AG04449 (cell line): ENCODE results near the gene SHC3.

Experiments
- CTCF ChIA-PET: fragments of 350-600 bp; formaldehyde crosslinking; extraction: SDS; loops from one replicate; lab custom pipeline; 2021; ENCODE audit warnings: antibody characterized with exemption; lab: Yijun Ruan, JAX
- POLR2A ChIA-PET: fragments of 400-600, 350-600 bp; formaldehyde crosslinking; extraction: SDS; loops from one replicate; lab custom pipeline; 2020; ENCODE audit warnings: antibody characterized with exemption, inconsistent platforms; lab: Yijun Ruan, JAX
- DNase-seq: peaks from one replicate; pipeline ENCODE4 v3.0.0-alpha.2; 2010; ENCODE audit warnings: low read depth, low spot score
- H3K4me3 ChIP-seq: 2 replicates; pipeline ENCODE4 v1.5.1; 2011; ENCODE audit warnings: low read depth, mild to moderate bottlenecking, control low read depth, low read length
- CTCF ChIP-seq: IDR thresholded peaks from one replicate; pipeline ENCODE4 v1.5.1; 2011; ENCODE audit warnings: mild to moderate bottlenecking, moderate library complexity, low read length, control low read depth, inconsistent platforms; ENCODE audit not compliant: insufficient read depth; ENCODE audit errors: missing control alignments

Gene SHC3

GRCh38 chr9:89179895-89180734, 1.5 kb upstream of the SHC3 start:
- TF ChIP-seq CTCF: no peak
- ChIA-PET POLR2A (interaction anchor here (0.5 to 1.0 kb wide), 2 partner anchors 27 to 181 kb away, joined by 3 read pairs; no protein-coding TSS in a partner anchor), CTCF (interaction anchor here (1.4 kb wide), 1 partner anchor 99 kb away, joined by 6 read pairs; no protein-coding TSS in a partner anchor)
- peak overlapping the region; percentile 53 for H3K4me3 ChIP-seq
- peak; percentile 67 for DNase-seq

GRCh38 chr9:89179540-89179894, 899 bp upstream of the SHC3 start:
- ChIA-PET CTCF (interaction anchor here (1.4 kb wide), 1 partner anchor 99 kb away, joined by 6 read pairs; no protein-coding TSS in a partner anchor), POLR2A (no interaction called here)
- peak overlapping the region; percentile 53 for H3K4me3 ChIP-seq
- no peak for TF ChIP-seq CTCF
- DNase-seq: peak; percentile 2

GRCh38 chr9:89178830-89179539, 367 bp upstream of the SHC3 start:
- ChIA-PET POLR2A (no interaction called here), CTCF (interaction anchor here (1.4 kb wide), 1 partner anchor 100 kb away, joined by 6 read pairs; no protein-coding TSS in a partner anchor)
- TF ChIP-seq CTCF: no peak
- H3K4me3 ChIP-seq: peak overlapping the region; percentile 46; the same call in 1 of the 2 replicates
- DNase-seq: no peak

- POLR2A ChIA-PET: no interaction called here
- H3K4me3 ChIP-seq: peak overlapping the region; percentile 26
- TF ChIP-seq CTCF: no peak
- CTCF ChIA-PET: no interaction called here
- no peak for DNase-seq
Measured at GRCh38 chr9:89177012-89177943, 1.3 kb downstream of the SHC3 start.

GRCh38 chr9:89175828-89176261, 2.8 kb downstream of the SHC3 start:
- no peak for DNase-seq
- no peak overlapping the region for H3K4me3 ChIP-seq
- ChIA-PET CTCF (no interaction called here), POLR2A (no interaction called here)
- TF ChIP-seq CTCF: no peak
